Activated T-cell treated with anti-CD3 and anti-CD28 coated beads for 4 hours (primary cell): Measurements from ENCODE around the gene TAF4.
"Not testable (repeated sequence)": the region's sequence is repeated elsewhere in the genome, so short reads cannot be mapped to it uniquely, and the experiment has no call there.

Experiments
- DNase-seq: peaks from one replicate; pipeline ENCODE4 v3.0.0-alpha.2; 2020

The TAF4 gene, protein sequence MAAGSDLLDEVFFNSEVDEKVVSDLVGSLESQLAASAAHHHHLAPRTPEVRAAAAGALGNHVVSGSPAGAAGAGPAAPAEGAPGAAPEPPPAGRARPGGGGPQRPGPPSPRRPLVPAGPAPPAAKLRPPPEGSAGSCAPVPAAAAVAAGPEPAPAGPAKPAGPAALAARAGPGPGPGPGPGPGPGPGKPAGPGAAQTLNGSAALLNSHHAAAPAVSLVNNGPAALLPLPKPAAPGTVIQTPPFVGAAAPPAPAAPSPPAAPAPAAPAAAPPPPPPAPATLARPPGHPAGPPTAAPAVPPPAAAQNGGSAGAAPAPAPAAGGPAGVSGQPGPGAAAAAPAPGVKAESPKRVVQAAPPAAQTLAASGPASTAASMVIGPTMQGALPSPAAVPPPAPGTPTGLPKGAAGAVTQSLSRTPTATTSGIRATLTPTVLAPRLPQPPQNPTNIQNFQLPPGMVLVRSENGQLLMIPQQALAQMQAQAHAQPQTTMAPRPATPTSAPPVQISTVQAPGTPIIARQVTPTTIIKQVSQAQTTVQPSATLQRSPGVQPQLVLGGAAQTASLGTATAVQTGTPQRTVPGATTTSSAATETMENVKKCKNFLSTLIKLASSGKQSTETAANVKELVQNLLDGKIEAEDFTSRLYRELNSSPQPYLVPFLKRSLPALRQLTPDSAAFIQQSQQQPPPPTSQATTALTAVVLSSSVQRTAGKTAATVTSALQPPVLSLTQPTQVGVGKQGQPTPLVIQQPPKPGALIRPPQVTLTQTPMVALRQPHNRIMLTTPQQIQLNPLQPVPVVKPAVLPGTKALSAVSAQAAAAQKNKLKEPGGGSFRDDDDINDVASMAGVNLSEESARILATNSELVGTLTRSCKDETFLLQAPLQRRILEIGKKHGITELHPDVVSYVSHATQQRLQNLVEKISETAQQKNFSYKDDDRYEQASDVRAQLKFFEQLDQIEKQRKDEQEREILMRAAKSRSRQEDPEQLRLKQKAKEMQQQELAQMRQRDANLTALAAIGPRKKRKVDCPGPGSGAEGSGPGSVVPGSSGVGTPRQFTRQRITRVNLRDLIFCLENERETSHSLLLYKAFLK

DNA sequence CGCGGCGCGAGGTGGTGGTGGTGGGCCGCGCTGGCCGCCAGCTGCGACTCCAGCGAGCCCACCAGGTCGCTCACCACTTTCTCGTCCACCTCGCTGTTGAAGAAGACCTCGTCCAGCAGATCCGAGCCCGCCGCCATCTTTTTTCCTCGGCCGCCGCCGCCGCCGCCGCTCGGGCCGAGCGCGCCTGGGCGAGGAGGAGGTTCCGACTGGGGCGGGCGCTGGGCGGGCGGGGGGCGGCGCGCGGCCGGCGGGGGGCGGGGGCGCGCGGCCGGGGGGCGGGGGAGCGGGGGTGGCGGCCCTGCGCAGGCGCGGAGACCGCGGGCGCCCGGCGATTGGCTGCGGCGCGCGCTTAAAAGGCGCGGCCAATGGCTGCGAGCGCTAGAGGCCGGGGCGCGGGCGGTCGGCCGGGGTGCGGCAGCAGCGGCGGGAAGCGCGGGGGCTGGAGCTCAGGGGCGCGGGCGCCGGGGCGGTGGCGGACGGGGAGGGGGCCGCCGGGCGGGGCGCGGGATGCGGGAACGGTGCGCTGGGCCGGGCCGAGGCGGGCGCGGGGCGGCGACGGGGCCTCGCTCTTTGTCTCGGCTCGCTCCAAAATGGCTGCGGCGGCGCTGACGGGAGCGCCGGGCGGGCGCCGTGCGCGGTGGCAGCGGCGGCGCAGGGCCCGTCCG is at the start of gene TAF4:
Gene TAF4, minus strand, starts transcription at position 208 of the 665 bp plus-strand sequence. Its CDS starts 71 bp downstream, at position 137.
- peak; percentile 69 for DNase-seq

DNA sequence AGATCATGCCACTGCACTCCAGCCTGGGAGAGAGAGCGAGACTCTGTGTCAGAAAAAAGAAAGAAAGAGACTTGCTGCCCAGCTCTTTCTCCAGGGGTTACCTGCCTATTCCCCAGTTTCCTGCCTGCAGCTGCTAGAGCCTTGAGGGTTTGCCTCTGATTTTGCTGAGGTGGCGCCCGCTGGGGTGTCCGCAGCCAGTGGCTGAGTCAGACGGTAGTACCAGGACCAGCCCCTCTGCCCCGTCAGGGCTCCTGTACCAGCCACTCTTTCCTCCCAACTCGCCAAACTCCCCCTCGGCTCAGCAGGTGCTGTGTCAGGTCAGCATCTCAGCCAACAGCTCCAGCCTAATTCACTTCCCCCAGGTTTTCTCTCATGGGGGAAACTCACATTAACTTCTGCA is 49.2 kb upstream of the TAF4 start:
- no peak for DNase-seq

DNA sequence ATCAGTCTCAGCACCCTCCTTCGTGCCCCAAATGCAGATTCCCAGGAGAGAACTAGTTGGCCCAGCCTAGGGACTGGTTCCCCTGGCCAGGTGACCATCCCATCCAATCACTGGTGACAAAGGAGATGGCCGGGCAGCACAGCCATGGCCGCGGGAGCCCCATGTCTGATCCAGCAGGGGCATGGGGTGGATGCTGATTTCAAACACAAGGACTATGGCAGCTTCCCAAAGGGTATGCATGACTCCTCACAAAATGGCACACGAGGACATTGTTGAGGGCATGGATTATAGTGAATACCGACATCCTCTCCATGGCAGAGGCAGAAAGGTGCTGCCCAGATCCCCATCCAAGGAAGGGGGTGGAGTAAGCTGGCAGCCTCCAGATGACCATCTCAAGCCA is 46.7 kb upstream of the TAF4 start:
- DNase-seq, result no peak

DNA sequence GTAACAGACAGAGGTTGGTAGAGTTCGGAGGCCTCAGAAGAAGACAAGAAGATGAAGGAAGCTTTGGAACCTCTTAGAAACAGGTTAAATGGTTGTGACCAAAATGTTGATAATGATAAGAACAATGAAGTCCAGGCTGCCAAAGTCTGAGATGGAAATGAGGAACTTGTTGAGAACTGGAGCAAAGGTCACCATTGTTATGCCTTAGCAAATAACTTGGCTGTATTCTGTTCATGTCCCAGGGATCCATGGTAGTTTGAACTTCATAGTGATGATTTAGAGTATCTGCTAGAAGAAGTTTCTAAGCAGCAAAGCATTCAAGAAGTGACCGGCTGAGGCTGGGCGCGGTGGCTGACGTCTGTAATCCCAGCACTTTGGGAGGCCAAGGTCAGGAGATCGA is 45.5 kb upstream of the TAF4 start:
- DNase-seq, result no peak

DNA sequence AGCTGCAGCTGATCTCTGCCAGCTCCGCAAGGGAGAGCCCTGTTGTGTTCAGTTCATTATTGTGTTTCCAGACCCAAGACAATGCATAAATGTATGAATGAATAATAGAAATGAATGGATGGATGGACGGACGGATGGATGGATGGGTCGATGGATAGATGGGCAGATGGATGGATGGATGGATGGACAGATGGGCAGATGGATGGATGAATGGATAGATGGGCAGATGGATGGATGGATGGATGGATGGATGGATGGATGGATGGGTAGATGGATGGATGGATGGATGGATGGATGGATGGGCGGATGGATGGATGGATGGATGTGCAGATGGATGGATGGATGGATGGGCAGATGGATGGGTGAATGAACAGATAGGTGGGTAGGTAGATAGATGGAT is 39.9 kb upstream of the TAF4 start:
- no peak for DNase-seq

DNA sequence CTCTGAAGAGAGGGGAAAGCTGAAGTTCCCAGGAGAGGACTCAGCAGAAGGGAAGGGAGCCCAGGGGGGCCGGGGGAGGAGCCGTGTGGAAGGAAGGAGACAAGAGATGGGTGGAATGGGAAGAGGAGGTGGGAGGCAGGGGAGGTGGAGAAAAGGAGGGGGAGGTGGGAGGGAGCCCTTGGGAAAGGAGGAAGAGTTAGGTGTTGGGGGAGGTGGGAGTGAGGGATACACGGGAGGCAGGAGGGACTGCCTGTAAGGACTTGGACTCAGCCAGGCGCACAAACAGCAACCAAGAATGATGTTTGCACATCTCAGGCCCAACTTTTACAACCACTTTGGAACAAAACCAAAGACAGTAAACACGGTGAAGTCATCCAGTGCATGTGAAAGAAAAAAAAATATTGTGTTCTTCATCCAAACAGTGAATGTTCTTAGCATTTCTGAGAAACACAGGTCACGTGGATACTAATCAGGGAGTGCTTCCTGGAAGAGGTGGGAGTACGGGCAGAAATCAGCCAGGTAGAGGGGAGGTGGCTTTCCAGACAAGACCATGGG is 39.2 kb upstream of the TAF4 start:
- DNase-seq, result no peak

DNA sequence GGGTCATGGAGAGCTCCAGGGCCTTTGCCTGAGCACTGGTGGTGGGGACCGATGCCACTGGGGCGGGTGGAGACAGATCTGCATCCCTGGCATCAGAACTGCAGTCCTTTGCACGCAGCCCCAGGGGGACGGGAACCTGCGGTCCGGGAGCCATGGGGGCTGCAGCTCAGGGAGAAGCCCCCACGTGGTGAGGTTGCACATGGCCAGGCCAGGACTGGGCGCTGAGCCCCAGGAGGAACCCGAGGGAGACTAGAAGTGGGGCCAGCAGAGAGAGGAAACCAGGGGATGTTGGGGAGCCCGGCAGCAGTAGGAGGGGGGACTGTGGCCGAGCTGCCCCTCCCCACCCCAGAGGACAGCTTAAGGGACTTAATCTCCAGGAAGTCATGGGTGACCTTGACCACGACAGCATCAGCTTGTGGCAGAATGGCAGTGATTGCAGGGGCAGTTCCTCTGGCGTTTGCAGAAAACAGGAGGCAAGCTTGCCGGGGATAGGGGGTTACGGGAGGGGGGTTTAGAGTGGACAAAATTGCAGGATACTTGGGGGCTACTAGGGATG is 38.6 kb upstream of the TAF4 start:
- DNase-seq, result no peak

DNA sequence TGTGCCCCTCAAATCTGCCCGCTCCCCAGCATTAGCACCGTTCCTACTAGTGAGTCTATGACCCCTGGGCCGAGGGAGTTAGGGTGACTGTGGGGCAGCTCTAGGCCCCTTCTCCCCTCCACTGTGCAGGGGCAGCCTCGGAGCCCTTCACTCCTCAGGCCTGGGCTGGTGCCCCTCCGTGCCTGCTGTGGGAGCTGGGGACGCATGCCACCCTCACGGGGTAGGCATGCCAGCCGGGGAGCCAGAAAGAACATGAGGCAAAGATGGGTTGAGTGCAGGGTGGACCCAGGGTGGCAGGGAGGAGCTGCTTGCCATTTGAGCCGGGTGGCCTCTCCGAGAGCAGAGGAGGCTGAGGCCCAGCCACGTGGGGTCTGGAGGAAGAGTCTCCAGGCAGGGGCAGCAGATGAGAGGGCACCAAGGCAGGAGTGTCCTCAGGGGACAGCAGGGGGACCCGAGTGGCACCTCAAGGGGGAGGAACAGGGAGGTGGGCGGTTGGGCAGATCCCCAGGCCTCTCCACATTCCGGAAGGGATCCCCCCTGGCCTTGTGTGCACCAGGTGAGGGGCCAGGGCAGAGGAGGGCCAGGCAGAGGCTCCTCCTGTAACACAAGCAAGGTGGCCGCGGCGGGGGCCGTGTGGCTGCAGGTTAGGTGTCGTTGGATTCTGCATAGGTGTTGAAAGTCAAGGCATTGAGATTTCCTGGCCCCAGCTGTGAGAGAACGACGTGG is 38.0 kb upstream of the TAF4 start:
- DNase-seq, result no peak

DNA sequence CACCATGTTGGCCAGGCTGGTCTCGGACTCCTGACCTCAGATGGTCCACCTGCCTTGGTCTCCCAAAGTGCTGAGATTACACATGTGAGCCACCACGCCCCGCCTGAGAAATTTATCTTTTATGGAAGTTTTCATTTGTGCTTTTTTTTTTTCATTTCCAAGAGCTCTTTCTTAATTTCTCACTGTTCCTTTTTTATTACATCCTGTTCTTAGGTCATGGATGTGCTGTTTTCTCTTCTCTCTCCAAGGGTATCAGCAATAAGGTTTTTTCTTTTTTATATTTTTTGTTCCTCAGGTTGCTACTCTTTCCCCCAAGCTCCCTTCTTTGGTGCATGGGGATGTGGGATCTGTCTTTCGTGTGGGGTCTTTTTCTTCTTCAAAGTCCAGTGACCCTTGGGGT is 35.4 kb upstream of the TAF4 start:
- no peak for DNase-seq

DNA sequence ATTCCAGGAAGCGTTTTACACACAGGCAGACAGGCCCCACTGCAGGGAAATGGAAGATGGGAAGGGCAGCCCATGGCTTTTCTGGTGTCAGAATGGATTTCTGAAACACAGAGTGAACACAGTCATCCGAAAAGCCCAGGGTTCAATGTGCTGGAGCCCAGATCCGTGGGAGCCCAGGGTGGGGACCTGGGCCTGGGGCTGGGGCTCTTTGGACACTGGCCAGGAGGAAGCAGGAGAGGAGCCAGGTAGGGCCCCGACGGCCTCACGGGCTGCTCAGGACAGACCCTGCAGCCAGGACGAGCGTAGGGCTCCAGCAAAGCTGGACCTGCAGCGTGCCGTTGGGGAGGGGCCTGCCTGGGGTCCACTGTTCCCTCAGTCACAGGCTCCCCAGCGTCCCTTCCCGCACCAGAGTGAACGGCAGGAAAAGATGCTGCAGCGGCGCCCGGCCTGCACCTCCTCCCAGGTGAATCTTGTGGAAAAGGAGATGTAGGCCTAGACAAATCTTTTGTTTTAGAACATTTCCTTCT is 32.3 kb upstream of the TAF4 start:
- no peak for DNase-seq

DNA sequence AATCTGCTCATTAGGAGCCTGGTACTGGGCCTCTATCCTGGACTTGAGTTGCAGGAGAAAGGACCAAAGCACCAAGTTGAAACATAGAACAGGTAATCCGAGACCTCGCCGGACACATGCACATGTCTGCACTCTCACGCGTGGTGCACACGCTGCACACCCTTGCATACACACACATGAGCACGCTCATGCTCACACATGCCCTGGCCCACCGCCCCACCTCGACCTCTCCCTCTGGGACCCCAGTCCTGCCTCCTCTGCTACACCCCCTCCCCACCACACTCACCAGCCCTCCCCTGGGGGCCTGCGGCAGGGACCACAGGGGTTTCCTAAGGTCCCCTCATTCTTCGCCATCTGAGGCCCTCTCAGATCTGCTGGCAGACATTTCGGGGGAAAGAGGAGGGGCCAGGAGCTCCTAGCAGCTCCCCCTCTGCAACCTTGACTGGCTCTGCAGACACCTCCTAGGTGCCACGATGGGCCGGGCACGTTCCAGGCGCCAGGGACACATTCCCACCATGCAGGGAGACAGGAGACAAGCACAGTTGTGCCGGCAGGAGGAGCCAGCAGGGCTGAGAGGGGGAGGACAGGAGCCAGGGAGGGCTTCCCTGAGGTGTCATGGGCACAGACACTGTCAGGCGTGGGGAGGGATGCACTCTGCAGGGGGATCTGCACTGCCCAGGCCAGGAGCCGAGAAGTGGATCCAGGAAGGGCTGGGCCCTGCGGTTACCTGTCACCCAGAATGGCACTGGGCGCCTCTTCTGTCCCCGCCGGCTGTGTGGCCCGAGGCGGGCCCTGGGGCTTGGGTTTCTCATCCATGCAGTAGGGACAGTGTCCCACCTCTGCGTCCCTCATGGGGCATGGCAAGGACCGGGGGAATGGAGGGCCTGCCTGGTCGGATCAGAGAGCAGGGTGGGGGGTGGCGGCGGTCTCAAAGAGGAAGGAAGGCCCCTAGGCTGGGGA is 31.0 kb upstream of the TAF4 start:
- DNase-seq, result no peak

DNA sequence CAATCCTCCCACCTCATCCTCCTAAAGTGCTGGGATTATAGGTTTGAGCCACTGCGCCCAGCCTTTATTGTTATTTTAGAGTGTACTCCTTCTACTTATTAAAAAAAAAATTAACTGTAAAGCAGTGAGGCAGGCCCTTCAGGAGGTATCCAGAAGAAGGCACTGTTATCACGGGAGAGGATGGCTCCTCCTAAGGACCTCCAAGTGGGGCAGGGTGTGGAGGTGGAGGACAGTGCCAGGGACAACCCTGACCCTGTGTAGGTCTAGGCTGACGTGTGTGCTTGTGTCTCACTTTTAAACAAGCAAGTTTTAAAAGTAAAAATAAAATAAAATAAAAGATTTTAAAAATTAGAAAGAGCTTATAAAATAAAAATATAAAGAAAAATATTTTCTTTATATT is 23.7 kb upstream of the TAF4 start:
- DNase-seq, result no peak

DNA sequence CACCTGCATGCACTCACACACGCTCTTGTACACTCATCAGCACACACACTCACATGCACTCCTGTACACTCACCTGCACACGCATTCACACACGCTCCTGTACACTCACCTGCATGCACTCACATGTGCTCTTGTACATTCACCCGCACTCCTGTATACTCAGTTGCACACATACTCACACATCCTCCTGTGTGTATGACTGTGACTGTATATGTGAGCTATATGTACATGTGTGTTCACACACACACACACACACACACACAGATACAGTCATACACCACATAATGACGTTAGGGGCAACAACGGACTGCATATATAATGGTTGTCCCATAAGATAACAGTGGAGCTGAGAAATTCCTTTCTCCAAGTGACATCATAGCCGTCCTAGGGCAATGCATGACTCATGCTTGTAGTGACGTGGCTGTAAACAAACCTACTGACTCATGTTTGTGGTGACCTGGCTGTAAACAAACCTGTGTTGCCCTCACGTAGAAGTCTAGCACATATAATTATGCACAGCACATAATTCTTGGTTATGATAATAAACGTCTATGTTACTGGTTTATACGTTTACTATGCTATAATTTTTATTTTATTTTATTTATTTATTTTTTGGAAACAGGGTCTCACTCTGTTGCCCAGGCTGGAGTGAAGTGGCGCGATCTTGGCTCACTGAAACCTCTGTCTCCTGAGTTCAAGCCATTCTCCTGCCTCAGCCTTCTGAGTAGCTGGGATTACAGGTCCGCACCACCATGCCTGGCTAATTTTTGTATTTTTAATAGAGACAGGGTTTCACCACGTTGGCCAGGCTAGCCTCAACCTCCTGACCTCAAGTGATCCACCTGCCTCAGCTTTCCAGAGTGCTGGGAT is 22.8 kb upstream of the TAF4 start:
- no peak for DNase-seq

DNA sequence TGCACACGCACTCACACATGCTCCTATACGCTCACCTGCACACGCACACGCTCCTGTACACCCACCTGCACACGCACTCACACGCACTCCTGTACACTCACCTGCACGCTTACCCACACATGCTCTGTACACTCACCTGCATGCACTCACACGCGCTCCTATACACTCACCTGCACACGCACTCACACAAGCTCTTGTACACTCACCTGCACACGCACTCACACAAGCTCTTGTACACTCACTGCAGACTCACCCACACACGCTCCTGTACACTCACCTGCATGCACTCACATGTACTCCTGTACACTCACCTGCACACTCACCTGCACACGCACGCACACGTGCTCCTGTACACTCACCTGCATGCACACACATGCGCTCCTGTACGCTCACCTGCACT is 22.0 kb upstream of the TAF4 start:
- DNase-seq, result no peak

DNA sequence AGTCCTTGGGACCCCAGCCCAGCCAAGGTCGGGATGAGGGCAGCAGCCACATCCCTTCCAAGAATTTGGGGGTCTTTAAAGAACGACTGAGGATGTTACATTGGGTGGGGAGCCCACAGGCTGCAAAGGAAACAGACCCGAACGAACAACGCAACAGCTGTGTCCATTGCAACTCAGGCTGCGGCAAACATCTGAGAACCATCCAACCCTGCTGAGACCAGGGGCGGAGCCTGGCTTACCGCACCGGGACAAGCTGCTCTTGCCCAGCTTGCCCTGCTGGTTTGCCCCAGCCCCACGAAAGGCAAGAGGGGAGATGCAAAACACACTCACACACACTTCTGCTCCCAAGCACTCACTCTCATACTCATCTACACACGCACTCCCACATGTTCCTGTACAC is 21.5 kb upstream of the TAF4 start:
- DNase-seq, result no peak

DNA sequence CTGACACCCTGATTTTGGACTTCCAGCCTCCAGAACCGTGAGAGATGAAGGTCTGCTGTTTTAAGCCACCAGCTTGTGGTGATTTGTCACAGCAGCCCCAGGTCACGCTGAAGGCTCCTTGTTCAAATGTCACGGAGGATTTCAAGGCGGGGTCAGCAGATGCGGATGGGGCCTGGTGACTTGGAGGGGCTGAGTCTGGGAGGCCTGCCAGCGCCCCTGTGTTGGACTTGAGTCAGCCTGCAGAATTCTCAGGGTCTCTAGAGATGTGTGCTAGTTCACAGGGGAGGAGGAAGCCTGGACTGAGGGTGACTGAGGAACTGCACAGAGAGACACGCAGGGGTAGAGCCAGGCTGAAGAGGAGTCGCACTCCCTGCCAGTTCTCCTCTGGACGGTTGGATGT is 19.5 kb upstream of the TAF4 start:
- DNase-seq, result no peak

DNA sequence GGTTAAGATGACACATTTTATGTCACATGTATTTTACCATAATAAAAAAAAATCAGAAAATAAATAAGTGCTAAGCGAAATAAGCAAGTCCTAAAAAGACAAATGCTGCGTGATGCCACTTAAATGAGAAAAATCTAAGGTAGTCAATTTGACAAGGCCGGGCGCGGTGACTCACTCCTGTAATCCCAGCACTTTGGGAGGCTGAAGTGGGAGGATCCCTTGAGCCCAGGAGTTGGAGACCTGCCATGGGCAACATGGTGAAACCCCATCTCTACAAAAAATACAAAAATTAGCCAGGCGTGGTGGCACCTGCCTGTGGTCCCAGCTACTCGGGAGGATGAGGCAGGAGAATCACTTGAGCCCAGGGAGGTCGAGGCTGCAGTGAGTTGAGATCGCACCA is 18.5 kb upstream of the TAF4 start:
- DNase-seq, result not testable (repeated sequence)

DNA sequence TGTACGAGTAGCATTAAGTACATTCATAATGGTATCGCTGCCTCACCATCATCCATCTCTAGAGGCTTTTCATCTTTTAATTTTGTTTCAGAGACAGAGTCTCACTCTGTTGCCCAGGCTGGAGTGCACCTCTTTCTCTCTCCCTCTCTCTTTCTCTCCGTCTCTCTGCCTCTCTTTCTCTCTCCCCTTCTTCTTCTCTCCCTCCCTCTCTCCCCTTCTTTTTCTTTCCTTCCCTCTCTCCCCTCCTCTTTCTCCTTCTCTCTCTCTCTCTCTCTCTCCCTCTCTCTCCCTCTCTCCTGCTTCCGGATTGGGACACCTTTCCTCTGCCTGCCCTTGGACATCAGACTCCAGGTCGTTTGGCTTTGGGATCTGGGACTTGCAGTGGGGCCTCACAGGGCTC is 17.6 kb upstream of the TAF4 start:
- DNase-seq, result no peak

DNA sequence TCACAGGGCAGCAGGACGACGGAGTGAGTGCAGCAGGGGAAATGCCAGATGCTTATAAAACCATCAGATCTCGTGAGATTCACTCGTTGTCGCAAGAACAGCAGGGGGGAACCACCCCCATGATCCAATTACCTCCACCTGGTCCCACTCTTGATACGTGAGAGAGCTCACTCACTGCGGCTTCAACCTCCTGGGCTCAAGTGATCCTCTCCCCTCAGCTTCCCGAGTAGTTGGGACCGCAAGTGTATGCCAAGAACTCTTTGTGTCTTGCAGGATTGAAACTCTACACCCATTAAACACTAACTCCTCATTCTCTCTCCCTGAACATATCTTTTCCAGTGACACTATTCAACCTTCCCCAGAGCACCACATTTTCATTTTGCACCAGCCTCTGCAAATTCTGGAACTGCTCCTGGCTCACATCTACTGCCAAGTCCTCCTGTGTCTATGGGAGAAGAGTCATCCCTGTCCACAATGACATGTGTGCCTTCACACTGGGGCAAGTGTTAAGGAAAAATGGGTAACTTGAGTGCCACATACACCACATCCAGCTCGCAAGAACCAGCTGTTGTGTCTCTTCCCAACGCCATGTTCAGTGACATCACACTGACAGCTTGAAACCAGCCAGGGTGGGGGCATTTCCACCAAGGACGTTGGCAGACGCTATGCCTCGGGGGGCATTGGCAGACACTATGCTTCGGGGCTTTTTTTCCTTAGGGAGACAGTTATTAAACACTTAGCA is 14.7 kb upstream of the TAF4 start:
- DNase-seq, result no peak
